ENCODE measurements around the gene PYGO2. TPM values are rescaled to one million over a fixed set of nuclear protein-coding genes. Genes with fewer than 3 reads are reported as not detected.

Gene PYGO2
- total RNA-seq, 4 donors from 2014 or later = 20.2 to 35.3 (median 27.7) TPM

DNA sequence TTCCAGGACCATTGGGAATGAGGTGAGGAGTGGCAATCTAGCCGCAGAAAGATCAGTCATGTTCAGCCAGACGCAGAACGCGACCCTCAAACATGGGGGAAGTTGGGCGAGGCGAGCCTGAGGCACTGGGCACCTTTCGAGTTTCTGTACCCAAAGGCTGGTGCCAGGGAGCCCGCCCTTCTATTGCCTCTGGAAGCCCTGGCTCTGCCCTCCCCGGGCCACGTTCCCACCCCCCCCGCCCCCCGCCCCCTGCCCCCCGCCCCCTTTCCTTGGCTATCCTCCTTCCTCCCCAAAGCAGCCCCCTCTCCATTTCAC is 38.8 kb upstream of the PYGO2 start:
- H3K27ac ChIP-seq (replicated peaks in 1 of 4) = peak overlapping the region; percentile 97 to 99 (median 98)
- WGBS = 0% methylated on average over 7 of the region's 13 CpGs
- DNase-seq (ENCODE audit: extremely low spot score) = no peak
- TF ChIP-seq EP300 (IDR thresholded peaks at IDR 0.05) (no peak), POLR2AphosphoS5 (IDR thresholded peaks at IDR 0.05) (no peak), POLR2A (IDR thresholded peaks at IDR 0.05; ENCODE audit: low read depth) (no peak)
- TF ChIP-seq, protein P1, sequence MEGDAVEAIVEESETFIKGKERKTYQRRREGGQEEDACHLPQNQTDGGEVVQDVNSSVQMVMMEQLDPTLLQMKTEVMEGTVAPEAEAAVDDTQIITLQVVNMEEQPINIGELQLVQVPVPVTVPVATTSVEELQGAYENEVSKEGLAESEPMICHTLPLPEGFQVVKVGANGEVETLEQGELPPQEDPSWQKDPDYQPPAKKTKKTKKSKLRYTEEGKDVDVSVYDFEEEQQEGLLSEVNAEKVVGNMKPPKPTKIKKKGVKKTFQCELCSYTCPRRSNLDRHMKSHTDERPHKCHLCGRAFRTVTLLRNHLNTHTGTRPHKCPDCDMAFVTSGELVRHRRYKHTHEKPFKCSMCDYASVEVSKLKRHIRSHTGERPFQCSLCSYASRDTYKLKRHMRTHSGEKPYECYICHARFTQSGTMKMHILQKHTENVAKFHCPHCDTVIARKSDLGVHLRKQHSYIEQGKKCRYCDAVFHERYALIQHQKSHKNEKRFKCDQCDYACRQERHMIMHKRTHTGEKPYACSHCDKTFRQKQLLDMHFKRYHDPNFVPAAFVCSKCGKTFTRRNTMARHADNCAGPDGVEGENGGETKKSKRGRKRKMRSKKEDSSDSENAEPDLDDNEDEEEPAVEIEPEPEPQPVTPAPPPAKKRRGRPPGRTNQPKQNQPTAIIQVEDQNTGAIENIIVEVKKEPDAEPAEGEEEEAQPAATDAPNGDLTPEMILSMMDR (IDR thresholded peaks at IDR 0.05) = no peak
- intact Hi-C loops (cut with DNase I) = no loop called here
- H3K4me3 ChIP-seq = peak overlapping the region; percentile 80 to 97 (median 92)
- no peaks in the 10 kb centered on the region for H3K27me3 ChIP-seq
- no peaks in the 10 kb centered on the region for H3K9me3 ChIP-seq
- H3K36me3 ChIP-seq = no peaks in the 10 kb centered on the region
- H3K4me1 ChIP-seq = peaks cover 29 to 53% (median 46%) of the 10 kb centered on the region in 4 donors

DNA sequence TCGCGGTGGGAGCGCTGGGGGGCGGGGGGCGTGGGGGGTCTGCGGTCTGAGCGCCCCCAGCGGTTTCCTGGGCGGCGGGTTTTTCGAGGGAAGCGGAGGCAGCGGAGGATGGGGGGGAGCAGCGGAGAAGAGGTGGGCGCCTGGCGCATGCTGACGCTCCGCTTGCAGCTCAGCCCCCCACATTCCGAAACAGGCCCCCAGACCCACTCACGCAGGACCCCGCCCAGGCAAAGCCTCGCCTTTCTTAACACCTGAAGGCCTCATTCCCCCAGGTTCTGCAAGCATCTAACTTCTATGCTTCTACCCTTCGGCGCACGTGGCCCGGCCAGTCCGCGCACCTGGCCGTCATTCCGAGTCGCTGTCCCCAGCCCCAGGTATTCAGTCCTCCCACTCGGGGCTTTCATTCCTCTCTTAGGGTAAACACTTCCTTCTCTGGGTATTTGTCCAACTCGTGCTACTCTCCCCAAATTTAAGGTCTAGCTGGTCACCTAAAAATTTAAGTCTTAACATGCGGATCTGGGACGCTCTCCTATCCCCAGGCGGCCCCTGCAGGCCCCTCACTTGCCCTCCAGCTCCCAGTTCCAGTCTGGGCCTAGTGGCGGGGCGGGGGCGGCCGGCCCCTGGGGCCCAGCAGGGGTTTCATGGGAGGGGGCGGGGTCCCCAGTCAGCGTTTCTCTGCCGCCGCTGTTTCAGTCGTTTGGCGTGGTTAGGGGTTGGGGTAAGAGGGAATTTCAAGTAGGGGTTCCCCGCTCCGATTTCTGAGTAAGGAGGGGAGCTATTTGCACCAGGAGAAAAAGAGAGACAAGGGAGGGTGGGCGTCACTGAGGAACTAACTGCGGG is 38.2 kb upstream of the PYGO2 start:
- intact Hi-C loops (cut with DNase I) = loop anchor here (5.0 kb wide), 1 partner anchor 37 kb away; the partner anchor contains the start of gene PYGO2
- 3% methylated on average over 20 of the region's 50 CpGs for WGBS
- H3K27ac ChIP-seq (replicated peaks in 1 of 4) = peak overlapping the region; percentile 97 to 99 (median 98)

DNA sequence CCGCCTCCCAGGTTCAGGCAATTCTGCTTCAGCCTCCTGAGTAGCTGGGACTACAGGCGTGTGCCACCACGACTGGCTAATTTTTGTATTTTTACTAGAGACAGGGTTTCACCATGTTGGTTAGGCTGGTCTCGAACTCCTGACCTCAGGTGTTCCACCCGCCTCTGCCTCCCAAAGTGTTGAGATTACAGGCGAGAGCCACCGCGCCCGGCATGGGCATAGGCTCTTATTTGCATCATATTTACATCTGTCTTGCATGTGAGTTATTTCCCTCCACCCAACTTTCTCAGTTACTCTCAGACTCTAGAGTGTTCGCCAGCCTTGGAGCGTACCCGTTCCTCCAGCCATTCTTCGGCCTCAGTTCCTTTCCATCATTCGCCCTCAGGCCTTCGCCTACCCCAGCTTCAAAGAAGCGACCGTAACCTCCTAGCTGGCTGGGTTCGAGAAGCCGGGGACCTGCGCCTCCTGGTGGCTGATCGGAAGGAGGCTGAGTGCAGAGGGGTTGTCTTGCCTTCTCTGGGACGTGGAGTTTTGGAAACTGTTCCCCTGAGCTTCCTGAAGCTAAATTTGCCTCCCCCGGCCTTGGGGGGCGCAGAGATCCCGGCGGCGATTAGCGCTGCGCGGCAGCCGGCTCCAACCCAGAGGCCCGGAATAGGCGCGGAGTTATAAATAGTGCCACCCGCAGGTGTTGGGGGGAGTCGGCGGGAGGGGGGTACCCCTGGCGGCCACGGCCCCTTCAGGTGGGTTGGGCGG is 37.4 kb upstream of the PYGO2 start:
- TF ChIP-seq, protein P1 (IDR thresholded peaks at IDR 0.05) = peak; percentile 67 to 85 (median 78)
- TF ChIP-seq POLR2AphosphoS5 (IDR thresholded peaks at IDR 0.05) (peak; percentile 21 to 55), POLR2A (IDR thresholded peaks at IDR 0.05; ENCODE audit: low read depth) (no peak), EP300 (IDR thresholded peaks at IDR 0.05) (no peak)
- Histone ChIP-seq H3K36me3 (no peaks in the 10 kb centered on the region), H3K9me3 (no peaks in the 10 kb centered on the region), H3K27me3 (no peaks in the 10 kb centered on the region), H3K4me3 (peak overlapping the region; percentile 80 to 97 (median 92)), H3K27ac (replicated peaks in 1 of 4) (peak overlapping the region; percentile 97 to 99 (median 98)), H3K4me1 (peaks cover 17 to 41% (median 36%) of the 10 kb centered on the region in 4 donors)
- DNase-seq (ENCODE audit: extremely low spot score) = no peak
- intact Hi-C loops (cut with DNase I) = loop anchor here (5.0 kb wide), 1 partner anchor 37 kb away; the partner anchor contains the start of gene PYGO2
- 24% methylated on average over 19 of the region's 40 CpGs for WGBS

More for the DNA sequence above, 38.2 kb upstream of the PYGO2 start:
- no peaks in the 10 kb centered on the region for H3K9me3 ChIP-seq
- no peak for DNase-seq (ENCODE audit: extremely low spot score)
- H3K4me3 ChIP-seq = peak overlapping the region; percentile 80 to 97 (median 92)
- no peaks in the 10 kb centered on the region for H3K36me3 ChIP-seq
- TF ChIP-seq EP300 (IDR thresholded peaks at IDR 0.05) (no peak), POLR2AphosphoS5 (IDR thresholded peaks at IDR 0.05) (no peak), POLR2A (IDR thresholded peaks at IDR 0.05; ENCODE audit: low read depth) (no peak)
- TF ChIP-seq, protein P1 (IDR thresholded peaks at IDR 0.05) = no peak
- peaks cover 24 to 49% (median 44%) of the 10 kb centered on the region in 4 donors for H3K4me1 ChIP-seq
- H3K27me3 ChIP-seq = no peaks in the 10 kb centered on the region

DNA sequence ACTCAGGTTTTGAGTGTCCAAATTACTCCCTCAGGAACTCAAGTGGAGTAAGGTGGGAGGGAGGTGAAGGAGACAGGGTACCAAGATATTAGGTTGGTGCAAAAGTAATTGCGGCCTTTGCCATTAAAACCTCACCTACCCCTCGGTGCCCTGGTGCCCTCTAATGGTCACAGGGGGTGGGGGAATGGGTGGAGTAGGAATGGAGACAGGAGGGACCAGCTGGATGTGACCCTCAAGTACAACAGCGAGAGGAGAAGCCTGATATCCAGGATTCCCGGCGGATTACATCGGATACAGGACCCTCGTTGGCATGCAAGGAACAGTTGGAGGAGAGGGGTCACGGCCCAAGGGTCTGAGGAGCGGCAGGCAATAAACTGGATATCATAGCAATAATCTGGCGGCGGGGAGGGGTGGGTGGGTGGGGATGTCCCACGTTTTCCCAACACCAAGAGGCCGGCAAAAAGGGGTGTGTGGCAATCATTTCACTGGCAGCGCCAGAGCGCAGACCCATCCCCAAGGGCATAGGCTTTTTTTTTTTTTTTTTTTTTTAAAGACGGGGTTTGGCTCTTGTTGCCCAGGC is 36.7 kb upstream of the PYGO2 start:
- Histone ChIP-seq H3K4me1 (peaks cover 17 to 36% (median 33%) of the 10 kb centered on the region in 4 donors), H3K9me3 (no peaks in the 10 kb centered on the region), H3K36me3 (peaks cover 0 to under 1% (median 0%) of the 10 kb centered on the region in 4 donors), H3K27me3 (no peaks in the 10 kb centered on the region), H3K27ac (replicated peaks in 1 of 4) (peak overlapping the region in 3 of 4 donors; percentile 97 to 99 (median 98)), H3K4me3 (no peak overlapping the region)
- DNase-seq (ENCODE audit: extremely low spot score) = no peak
- TF ChIP-seq, protein P1 (IDR thresholded peaks at IDR 0.05) = no peak
- TF ChIP-seq POLR2A (IDR thresholded peaks at IDR 0.05; ENCODE audit: low read depth) (no peak), EP300 (IDR thresholded peaks at IDR 0.05) (no peak), POLR2AphosphoS5 (IDR thresholded peaks at IDR 0.05) (no peak)
- intact Hi-C loops (cut with DNase I) = loop anchor here (5.0 kb wide), 1 partner anchor 36 kb away; the partner anchor contains the start of gene PYGO2
- 77% methylated on average over 12 of the region's 16 CpGs for whole genome bisulfite sequencing

Data from esophagus muscularis mucosa (tissue), 4 donors.